ENCODE measurements around the gene ANXA8. TPM values are rescaled to one million over a fixed set of nuclear protein-coding genes. Genes with fewer than 3 reads are reported as not detected.

Gene ANXA8
- total RNA-seq, 1 experiment from 2014 or later: 0.22 TPM

DNA sequence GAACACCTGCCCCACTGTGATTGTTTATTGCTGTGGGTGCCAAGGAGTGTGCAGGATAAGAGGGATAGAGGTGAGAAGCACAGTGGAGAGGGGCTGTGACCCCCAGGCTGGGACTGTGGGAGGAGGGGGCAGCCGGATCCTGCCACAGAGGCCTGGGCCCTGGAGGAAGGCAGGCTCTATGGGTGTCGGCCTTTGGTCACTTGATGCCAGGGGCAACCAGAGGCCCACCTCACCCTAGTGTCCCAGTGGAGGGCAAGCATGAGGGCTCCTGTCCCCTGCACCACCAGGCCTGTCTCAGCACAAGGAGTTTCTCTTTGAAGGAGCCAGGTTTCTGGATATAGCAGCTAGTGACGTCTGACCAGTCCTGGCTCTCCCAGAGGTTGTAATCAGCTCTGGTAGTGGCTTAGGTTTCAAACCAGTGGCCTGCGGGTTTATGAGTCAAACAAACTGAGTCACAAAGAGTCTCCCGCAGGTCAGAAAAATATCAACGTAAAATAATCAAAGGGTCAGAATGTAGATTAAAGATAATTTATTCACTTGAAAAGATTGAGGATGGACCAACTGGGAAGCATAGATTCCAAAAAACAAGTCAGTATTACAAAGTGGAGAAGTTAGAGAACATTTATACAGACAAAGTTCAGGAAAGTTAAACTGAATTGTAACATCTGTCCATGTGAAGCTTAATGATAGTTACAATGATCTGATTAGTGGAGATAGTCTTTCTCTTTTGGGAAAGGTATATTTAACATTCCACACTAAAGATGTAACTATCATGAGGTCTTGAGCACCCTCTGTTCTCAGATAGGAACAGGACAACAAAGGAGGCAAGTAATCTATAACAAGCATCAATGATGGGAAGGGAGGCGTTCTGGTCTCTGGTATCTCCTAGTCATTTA is 62.6 kb downstream of the ANXA8 start:
- no peaks in the 10 kb centered on the region; the same call in 1 of the 2 replicates for H3K4me1 ChIP-seq (ENCODE audit: insufficient read depth, low read length)
- no peak overlapping the region for H2BK20ac ChIP-seq (ENCODE audit: low read depth, low read length, poor library complexity, severe bottlenecking)
- H3K23ac ChIP-seq (ENCODE audit: insufficient read length, low read depth, low read length): no peak overlapping the region
- Mint-ChIP-seq H3K27me3 (ENCODE audit: low read depth) (no peaks in the 10 kb centered on the region), H3K9me3 (no peaks in the 10 kb centered on the region; a peak in 1 of 5 replicates), H3K27ac (peak overlapping the region in 1 of 3 experiments; percentile 29; a peak in 1 of 7 replicates), H3K4me1 (peaks cover 15 to 19% of the 10 kb centered on the region in 2 experiments), H3K36me3 (ENCODE audit: insufficient read depth in 1 of 3, low read depth in 3 of 3) (no peaks in the 10 kb centered on the region), H3K4me3 (no peak overlapping the region)
- no peak overlapping the region for H2AFZ ChIP-seq (ENCODE audit: low read length)
- no peak overlapping the region for H3K14ac ChIP-seq (ENCODE audit: insufficient read depth, low read length)
- H3K56ac ChIP-seq (ENCODE audit: insufficient read length, low read depth, low read length): no peak overlapping the region
- no peaks in the 10 kb centered on the region for H3K79me2 ChIP-seq (ENCODE audit: insufficient read depth, low read length)
- no peaks in the 10 kb centered on the region for H3K27me3 ChIP-seq (ENCODE audit: insufficient read depth, low read length)
- no peak overlapping the region for H2BK120ac ChIP-seq (ENCODE audit: low read depth, low read length, poor library complexity, severe bottlenecking)
- no peaks in the 10 kb centered on the region for H3K23me2 ChIP-seq (ENCODE audit: insufficient read length, low read depth, low read length, poor library complexity, severe bottlenecking)
- H3K9me3 ChIP-seq (ENCODE audit: control insufficient read depth, low read depth, low read length): no peaks in the 10 kb centered on the region
- H3K4me2 ChIP-seq (ENCODE audit: insufficient read depth, insufficient read length, low read length): no peak overlapping the region
- H3K4ac ChIP-seq (ENCODE audit: low read depth, low read length): no peak overlapping the region
- TF ChIP-seq, protein P1, sequence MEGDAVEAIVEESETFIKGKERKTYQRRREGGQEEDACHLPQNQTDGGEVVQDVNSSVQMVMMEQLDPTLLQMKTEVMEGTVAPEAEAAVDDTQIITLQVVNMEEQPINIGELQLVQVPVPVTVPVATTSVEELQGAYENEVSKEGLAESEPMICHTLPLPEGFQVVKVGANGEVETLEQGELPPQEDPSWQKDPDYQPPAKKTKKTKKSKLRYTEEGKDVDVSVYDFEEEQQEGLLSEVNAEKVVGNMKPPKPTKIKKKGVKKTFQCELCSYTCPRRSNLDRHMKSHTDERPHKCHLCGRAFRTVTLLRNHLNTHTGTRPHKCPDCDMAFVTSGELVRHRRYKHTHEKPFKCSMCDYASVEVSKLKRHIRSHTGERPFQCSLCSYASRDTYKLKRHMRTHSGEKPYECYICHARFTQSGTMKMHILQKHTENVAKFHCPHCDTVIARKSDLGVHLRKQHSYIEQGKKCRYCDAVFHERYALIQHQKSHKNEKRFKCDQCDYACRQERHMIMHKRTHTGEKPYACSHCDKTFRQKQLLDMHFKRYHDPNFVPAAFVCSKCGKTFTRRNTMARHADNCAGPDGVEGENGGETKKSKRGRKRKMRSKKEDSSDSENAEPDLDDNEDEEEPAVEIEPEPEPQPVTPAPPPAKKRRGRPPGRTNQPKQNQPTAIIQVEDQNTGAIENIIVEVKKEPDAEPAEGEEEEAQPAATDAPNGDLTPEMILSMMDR (conservative IDR thresholded peaks at IDR 0.05): no peak
- no peak overlapping the region for H2BK12ac ChIP-seq (ENCODE audit: insufficient read length, low read depth, low read length)
- DNase-seq: no peak
- no peak overlapping the region for H2BK15ac ChIP-seq (ENCODE audit: low read depth, low read length)
- no peak overlapping the region for H4K8ac ChIP-seq (replicated peaks; ENCODE audit: insufficient read length, low read depth, low read length)
- no peaks in the 10 kb centered on the region for H3K79me1 ChIP-seq (ENCODE audit: insufficient read depth, low read depth, low read length, poor library complexity, severe bottlenecking)
- no peak overlapping the region for H4K5ac ChIP-seq (ENCODE audit: insufficient read length, low read depth, low read length)
- no peak overlapping the region for H4K91ac ChIP-seq (ENCODE audit: insufficient read length, low read depth, low read length)
- peak overlapping the region; percentile 1 for H3K18ac ChIP-seq (ENCODE audit: insufficient read length, low read depth, low read length)
- no peak overlapping the region for H2BK5ac ChIP-seq (ENCODE audit: insufficient read length, low read length)
- H3K9ac ChIP-seq (ENCODE audit: extremely low read depth, insufficient read length, low read length): no peak overlapping the region
- no peak overlapping the region for H3T11ph ChIP-seq (ENCODE audit: low read length)
- H2AK5ac ChIP-seq (ENCODE audit: insufficient read length, low read length): no peak overlapping the region
- H3K27ac ChIP-seq (ENCODE audit: insufficient read length, low read depth, low read length): no peak overlapping the region
- WGBS (ENCODE audit: extremely low coverage, insufficient read length, low lambda C conversion rate): no CpG with 5 or more reads among the region's 7 CpGs
- no peaks in the 10 kb centered on the region for H4K20me1 ChIP-seq (ENCODE audit: control insufficient read depth, insufficient read depth, insufficient read length)
